Hepatocyte (in vitro differentiated cells): ENCODE results near the gene UQCRHL. TPM values are rescaled to one million over a fixed set of nuclear protein-coding genes. Genes with fewer than 3 reads are reported as not detected.
"Not testable (repeated sequence)": the region's sequence is repeated elsewhere in the genome, so short reads cannot be mapped to it uniquely, and the experiment has no call there.

Source experiments
- DNase-seq: peaks from one replicate; pipeline ENCODE4 v3.0.0-alpha.2; 2016; ENCODE audit warnings: low spot score
- H2AFZ ChIP-seq: fragments of 200-600 bp; sonication (generic); 2 replicates; pipeline ENCODE4 v1.6.0; 2016; ENCODE audit warnings: antibody characterized with exemption, mild to moderate bottlenecking
- H3K27ac ChIP-seq: fragments of 200-600 bp; sonication (generic); 2 replicates; pipeline ENCODE4 v1.5.1; 2016; ENCODE audit warnings: mild to moderate bottlenecking
- H3K27me3 ChIP-seq: fragments of 200-600 bp; sonication (generic); 2 replicates; pipeline ENCODE4 v1.6.1; 2016
- H3K36me3 ChIP-seq: fragments of 200-600 bp; sonication (generic); replicated peaks from 2 replicates; pipeline ENCODE4 v1.5.1; 2016; ENCODE audit warnings: low read depth; ENCODE audit not compliant: insufficient read depth
- H3K4me1 ChIP-seq: fragments of 200-600 bp; sonication (generic); 2 replicates; pipeline ENCODE4 v1.5.1; 2016; ENCODE audit warnings: mild to moderate bottlenecking, moderate library complexity; ENCODE audit not compliant: insufficient read depth
- H3K4me2 ChIP-seq: fragments of 200-600 bp; sonication (generic); 2 replicates; pipeline ENCODE4 v1.6.0; 2016
- H3K4me3 ChIP-seq: fragments of 200-600 bp; sonication (generic); 2 replicates; pipeline ENCODE4 v1.5.1; 2016; ENCODE audit warnings: mild to moderate bottlenecking
- H3K79me2 ChIP-seq: fragments of 200-600 bp; sonication (generic); 2 replicates; pipeline ENCODE4 v1.6.0; 2017; ENCODE audit warnings: mild to moderate bottlenecking
- H3K9me2 ChIP-seq: fragments of 200-600 bp; sonication (generic); replicated peaks from 2 replicates; pipeline ENCODE4 v1.6.0; 2017; ENCODE audit warnings: mild to moderate bottlenecking; ENCODE audit not compliant: insufficient read depth
- H3K9me3 ChIP-seq: fragments of 200-600 bp; sonication (generic); 2 replicates; pipeline ENCODE4 v1.5.1; 2016; ENCODE audit warnings: low read depth, mild to moderate bottlenecking
- H4K20me1 ChIP-seq: fragments of 200-600 bp; sonication (generic); 2 replicates; pipeline ENCODE4 v1.6.0; 2016; ENCODE audit warnings: mild to moderate bottlenecking; ENCODE audit not compliant: insufficient read depth, poor library complexity, severe bottlenecking
- CTCF ChIP-seq: fragments of 200-600 bp; sonication (generic); IDR thresholded peaks from 2 replicates; pipeline ENCODE4 v1.5.1; 2016; ENCODE audit warnings: antibody characterized with exemption, mild to moderate bottlenecking; ENCODE audit not compliant: poor library complexity
- EZH2 ChIP-seq: fragments of 200-600 bp; sonication (generic); IDR thresholded peaks from 2 replicates; pipeline ENCODE4 v1.6.1; 2016; ENCODE audit warnings: antibody characterized with exemption, mild to moderate bottlenecking, borderline replicate concordance
- EZH2phosphoT487 ChIP-seq: fragments of 200-600 bp; sonication (generic); IDR thresholded peaks from one replicate; pipeline ENCODE4 v1.6.1; 2018; ENCODE audit warnings: antibody characterized with exemption, mild to moderate bottlenecking, low read depth, moderate library complexity; ENCODE audit not compliant: unreplicated experiment, severe bottlenecking
- WGBS: methylation state at CpG from one replicate; pipeline ENCODE4 v1.1.6; 2016; ENCODE audit warnings: low lambda C conversion rate; ENCODE audit errors: missing lambda C conversion rate; 5-methylcytosine and 5-hydroxymethylcytosine counted together
- polyA plus RNA-seq: library from polyadenylated mRNA; unstranded; fragments of >200 nt; fragmentation: Nextera tagmentation; extraction: Ambion mirVana; gene quantifications from 2 replicates; pipeline ENCODE4 v1.2.1, GENCODE V29; 2016
- total RNA-seq: library from RNA; depleted of rRNA; stranded (reverse); fragments of >200 nt; gene quantifications from 2 replicates; pipeline ENCODE4 v1.2.3, GENCODE V29; 2014

Gene UQCRHL
- total and polyA plus RNA-seq, 2 experiments from 2014 or later = 1.0 to 2.6 TPM

- H3K79me2 ChIP-seq = peaks cover 14% of the 10 kb centered on the region
- no peaks in the 10 kb centered on the region for H3K27me3 ChIP-seq
- no peaks in the 10 kb centered on the region for H3K9me2 ChIP-seq
- H2AFZ ChIP-seq = no peak overlapping the region
- H3K36me3 ChIP-seq = no peaks in the 10 kb centered on the region
- no peak overlapping the region for H3K27ac ChIP-seq
- no peak overlapping the region for H3K4me2 ChIP-seq
- peaks cover 3% of the 10 kb centered on the region for H3K4me1 ChIP-seq
- TF ChIP-seq EZH2 (no peak), CTCF (no peak), EZH2phosphoT487 (no peak)
- no peaks in the 10 kb centered on the region for H4K20me1 ChIP-seq
- H3K4me3 ChIP-seq = no peak overlapping the region
- no peaks in the 10 kb centered on the region for H3K9me3 ChIP-seq
- 95% methylated on average over 7 of the region's 7 CpGs for WGBS
- DNase-seq = no peak
These were observed 30.5 kb upstream of the UQCRHL start for GRCh38 chr1:15837931-15838330.

GRCh38 chr1:15836772-15837669 is 29.6 kb upstream of the UQCRHL start:
- H3K27ac ChIP-seq = peak overlapping the region; percentile 97
- H2AFZ ChIP-seq = no peak overlapping the region
- peaks cover 7% of the 10 kb centered on the region for H3K4me1 ChIP-seq

DNA sequence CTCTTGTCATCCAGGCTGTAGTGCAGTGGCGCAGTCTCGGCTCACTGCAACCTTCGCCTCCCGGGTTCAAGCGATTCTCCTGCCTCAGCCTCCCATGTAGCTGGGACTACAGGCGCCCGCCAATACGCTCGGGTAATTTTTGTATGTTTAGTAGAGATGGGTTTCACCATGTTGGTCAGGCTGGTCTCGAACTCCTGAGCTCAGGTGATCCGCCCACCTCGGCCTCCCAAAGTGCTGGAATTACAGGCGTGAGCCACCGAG is 29.0 kb upstream of the UQCRHL start:
- not testable (repeated sequence) for DNase-seq, H3K9me2 ChIP-seq, H3K9me3 ChIP-seq, H3K36me3 ChIP-seq, H3K4me1 ChIP-seq, H4K20me1 ChIP-seq, H3K27me3 ChIP-seq
- H3K4me2 ChIP-seq = peak overlapping the region; percentile 78
- H3K4me3 ChIP-seq = peak overlapping the region; percentile 12
- WGBS = 96% methylated on average over 14 of the region's 14 CpGs
- H2AFZ ChIP-seq = peak overlapping the region; percentile 53
- H3K27ac ChIP-seq = peak overlapping the region; percentile 97
- peaks cover 29% of the 10 kb centered on the region for H3K79me2 ChIP-seq

More at GRCh38 chr1:15836772-15837669, 29.6 kb upstream of the UQCRHL start:
- Histone ChIP-seq H3K36me3 (no peaks in the 10 kb centered on the region), H3K4me3 (no peak overlapping the region), H4K20me1 (no peaks in the 10 kb centered on the region), H3K79me2 (peaks cover 23% of the 10 kb centered on the region), H3K9me3 (no peaks in the 10 kb centered on the region), H3K9me2 (no peaks in the 10 kb centered on the region), H3K27me3 (no peaks in the 10 kb centered on the region), H3K4me2 (peak overlapping the region; percentile 78)
- peak; percentile 17 for DNase-seq
- 86% methylated on average over 61 of the region's 62 CpGs for WGBS
- TF ChIP-seq CTCF (no peak), EZH2phosphoT487 (no peak), EZH2 (no peak)

DNA sequence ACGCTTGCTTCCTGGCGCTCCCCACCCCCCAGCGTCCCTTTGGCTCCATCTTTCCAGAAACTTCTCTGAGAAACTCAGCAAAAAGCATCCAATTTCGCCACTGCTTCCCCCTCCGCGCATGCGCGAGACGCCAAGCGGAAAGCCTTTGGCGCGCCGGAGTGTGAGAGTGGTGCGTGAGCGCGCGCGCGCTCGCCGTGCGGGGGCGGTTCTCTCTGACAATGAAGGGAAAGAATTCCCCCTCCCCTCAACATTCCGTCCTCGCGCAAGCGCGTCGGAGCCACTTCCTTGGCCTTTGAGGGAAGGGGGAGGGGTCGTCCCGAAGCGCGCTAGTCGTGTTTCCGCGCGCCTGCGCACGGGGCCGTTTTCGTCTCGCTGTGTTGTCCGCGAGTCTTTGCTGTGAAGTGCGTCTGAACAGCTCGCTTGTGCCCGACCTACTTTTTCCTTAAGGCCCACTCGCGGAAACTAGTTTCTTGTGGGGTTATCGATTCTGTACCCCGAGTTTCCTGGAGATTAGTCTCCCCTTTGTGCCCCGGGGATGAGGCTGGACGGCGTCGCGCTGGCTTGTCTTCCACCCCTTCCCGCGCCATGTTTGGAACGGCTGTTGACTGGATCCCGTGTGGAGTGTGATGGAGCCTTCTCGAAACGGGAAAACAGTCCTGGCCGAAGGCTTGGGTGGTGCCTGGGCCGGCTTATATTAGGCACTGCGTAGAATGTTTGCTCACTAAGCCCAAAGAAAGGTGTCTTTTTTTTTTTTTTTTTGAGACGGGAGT is 28.5 kb upstream of the UQCRHL start:
- 7% methylated on average over 56 of the region's 66 CpGs for WGBS

More for the DNA sequence above, 28.5 kb upstream of the UQCRHL start:
- no peak for TF ChIP-seq CTCF
- no peak for TF ChIP-seq EZH2
- TF ChIP-seq EZH2phosphoT487 = no peak
- peak; percentile 100 for DNase-seq
- peaks cover 29% of the 10 kb centered on the region for H3K79me2 ChIP-seq
- H3K27ac ChIP-seq = peak overlapping the region; percentile 99
- no peaks in the 10 kb centered on the region for H3K36me3 ChIP-seq
- no peaks in the 10 kb centered on the region for H4K20me1 ChIP-seq
- peak overlapping the region; percentile 53 for H2AFZ ChIP-seq
- peak overlapping the region; percentile 89 for H3K4me2 ChIP-seq
- H3K9me3 ChIP-seq = no peaks in the 10 kb centered on the region
- H3K9me2 ChIP-seq = no peaks in the 10 kb centered on the region
- H3K4me3 ChIP-seq = peak overlapping the region; percentile 76
- no peaks in the 10 kb centered on the region for H3K27me3 ChIP-seq
- peaks cover 7% of the 10 kb centered on the region for H3K4me1 ChIP-seq
